ENCODE data around the gene ALAS1. TPM values are rescaled to one million over a fixed set of nuclear protein-coding genes. Genes with fewer than 3 reads are reported as not detected.
A peak's percentile ranks its signal among the peaks of the same experiment; 100 is the strongest.

The ALAS1 gene
- total and polyA plus RNA-seq, 2 of the 13 experiments (the other 11 are each of a cell fraction or from before 2014, with no cell fraction given), result 36.0 to 43.2 TPM

- TF ChIP-seq SMAD3 (CRISPR knock-in tag; IDR thresholded peaks at IDR 0.05) (no peak), KIAA2018 (CRISPR knock-in tag; IDR thresholded peaks at IDR 0.05; ENCODE audit: borderline replicate concordance) (no peak), TRIM24 (CRISPR knock-in tag; IDR thresholded peaks at IDR 0.05) (no peak), CREB1 (IDR thresholded peaks at IDR 0.05) (no peak), CREB1 (CRISPR knock-in tag; IDR thresholded peaks at IDR 0.05) (0 out of 2 replicates have a peak, but pooled peaks have one; percentile 11), SAP130 (CRISPR knock-in tag; IDR thresholded peaks at IDR 0.05; ENCODE audit: low read depth) (0 out of 2 replicates have a peak, but pooled peaks have one; percentile 8), YEATS2 (CRISPR knock-in tag; IDR thresholded peaks at IDR 0.05; ENCODE audit: borderline replicate concordance) (no peak), ZNF644 (CRISPR knock-in tag; IDR thresholded peaks at IDR 0.05; ENCODE audit: low read depth) (0 out of 2 replicates have a peak, but pooled peaks have one; percentile 14), HINFP (CRISPR knock-in tag; IDR thresholded peaks at IDR 0.05; ENCODE audit: low read depth) (no peak), MLX (CRISPR knock-in tag; IDR thresholded peaks at IDR 0.05) (no peak), GFI1 (CRISPR knock-in tag; IDR thresholded peaks at IDR 0.05; ENCODE audit: borderline replicate concordance) (no peak), ZNF619 (CRISPR knock-in tag; IDR thresholded peaks at IDR 0.05) (no peak), FOXK1 (CRISPR knock-in tag; IDR thresholded peaks at IDR 0.05; ENCODE audit: borderline replicate concordance, low read depth) (no peak), ZNF382 (CRISPR knock-in tag; IDR thresholded peaks at IDR 0.05; ENCODE audit: borderline replicate concordance) (no peak), ZNF550 (CRISPR knock-in tag; IDR thresholded peaks at IDR 0.05; ENCODE audit: borderline replicate concordance) (no peak), FOSL2 (CRISPR knock-in tag; IDR thresholded peaks at IDR 0.05) (0 out of 2 replicates have a peak, but pooled peaks have one; percentile 3), JUN (CRISPR knock-in tag; IDR thresholded peaks at IDR 0.05) (no peak), JUNB (CRISPR knock-in tag; IDR thresholded peaks at IDR 0.05; ENCODE audit: borderline replicate concordance) (no peak), ZNF331 (CRISPR knock-in tag; IDR thresholded peaks at IDR 0.05) (no peak), ZNF770 (CRISPR knock-in tag; IDR thresholded peaks at IDR 0.05) (no peak)
Measured at GRCh38 chr3:52188556-52188955, 9.4 kb upstream of the ALAS1 start (continued).

Data from HepG2 (cell line).